Lower leg skin (tissue), 4 donors: ENCODE measurements around the gene KCTD8. TPM values are rescaled to one million over a fixed set of nuclear protein-coding genes. Genes with fewer than 3 reads are reported as not detected.

Source experiments
- DNase-seq, 2 donors: peaks; one replicate each; pipeline ENCODE4 v3.0.0-alpha.2; 2019; ENCODE audit warnings: low spot score in 2 of 2
- H3K4me3 ChIP-seq: fragments of 200-600 bp; sonication (generic); 2 replicates; pipeline ENCODE4 v1.5.1; 2017; ENCODE audit warnings: mild to moderate bottlenecking, low read depth; ENCODE audit not compliant: poor library complexity, severe bottlenecking
- POLR2A ChIP-seq, 2 donors: fragments of 450-650 bp; IDR thresholded peaks; one replicate each; pipeline ENCODE4 v1.6.1; 2016 to 2017; ENCODE audit warnings: antibody characterized with exemption in 2 of 2, mild to moderate bottlenecking in 1 of 2, moderate library complexity in 1 of 2
- WGBS, 2 donors: methylation state at CpG; one replicate each; pipeline ENCODE4 v1.1.5; 2018; 5-methylcytosine and 5-hydroxymethylcytosine counted together
- intact Hi-C: fragments of 100-400 bp; cut with DNase I; formaldehyde crosslinking; loops from one replicate; pipeline ENCODE4 v1.15.0; 2023; ENCODE audit warnings: low total_unique reads
- total RNA-seq, 4 donors: library from RNA; depleted of rRNA; stranded (reverse); fragments of >200 nt; gene quantifications; one replicate each; pipeline ENCODE4 v1.1.0, GENCODE V29; 2016
- TF ChIP-seq, protein P1 (sequence below), 3 donors: fragments of 450-650 bp; IDR thresholded peaks; one replicate each; pipeline ENCODE4 v1.5.1; 2016; ENCODE audit warnings: antibody characterized with exemption in 3 of 3, mild to moderate bottlenecking in 3 of 3, moderate library complexity in 2 of 3

KCTD8 gene
- total RNA-seq, 4 donors from 2014 or later, result 0.26 to 2.9 (median 0.36) TPM

DNA sequence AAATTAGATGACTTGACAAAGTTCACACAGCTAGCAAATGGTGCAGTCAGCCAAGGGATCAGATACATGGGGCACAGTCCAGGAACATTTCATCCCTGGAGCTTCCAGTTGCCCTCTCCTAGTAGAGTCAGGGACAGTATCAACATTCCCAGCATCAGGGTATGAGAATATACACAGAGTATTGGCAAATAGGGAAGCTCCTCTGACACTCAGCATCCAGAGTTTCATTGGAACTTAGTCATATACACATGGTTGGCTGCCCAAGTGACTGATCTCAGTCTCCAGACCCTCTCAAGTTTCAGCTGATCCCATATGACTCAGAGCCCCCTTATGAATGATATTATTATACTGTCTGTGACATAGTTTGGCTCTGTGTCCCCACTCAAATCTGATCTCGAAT lies 13.7 kb upstream of the KCTD8 start:
- WGBS, 2 donors, result 65% methylated on average over 1 of the region's 1 CpG
- intact Hi-C loops, result no loop called here
- TF ChIP-seq, protein P1, sequence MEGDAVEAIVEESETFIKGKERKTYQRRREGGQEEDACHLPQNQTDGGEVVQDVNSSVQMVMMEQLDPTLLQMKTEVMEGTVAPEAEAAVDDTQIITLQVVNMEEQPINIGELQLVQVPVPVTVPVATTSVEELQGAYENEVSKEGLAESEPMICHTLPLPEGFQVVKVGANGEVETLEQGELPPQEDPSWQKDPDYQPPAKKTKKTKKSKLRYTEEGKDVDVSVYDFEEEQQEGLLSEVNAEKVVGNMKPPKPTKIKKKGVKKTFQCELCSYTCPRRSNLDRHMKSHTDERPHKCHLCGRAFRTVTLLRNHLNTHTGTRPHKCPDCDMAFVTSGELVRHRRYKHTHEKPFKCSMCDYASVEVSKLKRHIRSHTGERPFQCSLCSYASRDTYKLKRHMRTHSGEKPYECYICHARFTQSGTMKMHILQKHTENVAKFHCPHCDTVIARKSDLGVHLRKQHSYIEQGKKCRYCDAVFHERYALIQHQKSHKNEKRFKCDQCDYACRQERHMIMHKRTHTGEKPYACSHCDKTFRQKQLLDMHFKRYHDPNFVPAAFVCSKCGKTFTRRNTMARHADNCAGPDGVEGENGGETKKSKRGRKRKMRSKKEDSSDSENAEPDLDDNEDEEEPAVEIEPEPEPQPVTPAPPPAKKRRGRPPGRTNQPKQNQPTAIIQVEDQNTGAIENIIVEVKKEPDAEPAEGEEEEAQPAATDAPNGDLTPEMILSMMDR (IDR thresholded peaks at IDR 0.05), result no peak
- TF ChIP-seq POLR2A (IDR thresholded peaks at IDR 0.05), result no peak
- no peak overlapping the region for H3K4me3 ChIP-seq
- DNase-seq, result no peak

- intact Hi-C loops, result no loop called here
- peak in 1 of 2 donors; percentile 83 for DNase-seq
- TF ChIP-seq POLR2A (IDR thresholded peaks at IDR 0.05), result no peak
- TF ChIP-seq, protein P1 (IDR thresholded peaks at IDR 0.05), result no peak
- WGBS, 2 donors, result 1 to 3% methylated on average over 12 to 48 of the region's 110 CpGs
- peak overlapping the region; percentile 39 for H3K4me3 ChIP-seq
Observed at GRCh38 chr4:44447563-44448504, 775 bp downstream of the KCTD8 start.

DNA sequence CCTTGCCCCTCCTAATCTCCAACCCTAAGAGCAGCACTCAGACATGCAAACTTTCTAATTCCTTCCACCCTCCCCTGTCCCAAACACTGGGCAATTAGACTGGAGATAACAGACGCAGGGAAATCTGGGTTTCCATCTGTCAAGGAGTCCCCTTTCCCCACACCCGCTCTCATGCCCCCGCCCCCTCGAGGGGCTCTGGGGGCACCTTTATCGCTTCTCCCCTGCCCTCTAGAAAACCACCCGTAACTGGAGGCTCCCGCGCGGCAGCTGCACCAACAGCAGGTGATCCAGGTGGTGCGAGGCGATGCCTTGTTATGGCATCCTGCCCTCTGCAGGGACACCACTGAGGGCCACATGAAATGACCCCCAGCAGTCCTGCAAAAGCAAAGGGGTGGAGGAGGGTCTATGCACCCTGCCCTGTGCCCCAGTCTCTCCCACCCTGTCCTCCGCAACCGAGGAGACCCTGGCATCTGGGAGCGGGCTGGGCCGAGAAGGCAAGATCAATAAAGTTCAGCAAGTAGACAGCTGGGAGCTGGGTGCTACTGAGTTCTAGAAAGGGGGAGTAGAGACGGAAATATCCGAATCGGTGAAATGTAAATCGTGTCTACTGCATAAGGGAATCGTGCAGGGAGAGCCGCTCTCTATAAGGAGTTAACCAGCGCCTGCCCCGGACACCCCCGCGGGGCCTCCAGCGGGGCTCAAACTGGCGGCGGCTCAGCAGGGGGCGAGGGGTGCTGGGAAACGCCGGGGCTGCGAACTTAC lies 1.6 kb downstream of the KCTD8 start:
- no peak for DNase-seq
- WGBS, 2 donors, result 2 to 3% methylated on average over 30 to 32 of the region's 32 CpGs
- TF ChIP-seq POLR2A (IDR thresholded peaks at IDR 0.05), result no peak
- TF ChIP-seq, protein P1 (IDR thresholded peaks at IDR 0.05), result no peak
- H3K4me3 ChIP-seq, result no peak overlapping the region
- intact Hi-C loops, result no loop called here

DNA sequence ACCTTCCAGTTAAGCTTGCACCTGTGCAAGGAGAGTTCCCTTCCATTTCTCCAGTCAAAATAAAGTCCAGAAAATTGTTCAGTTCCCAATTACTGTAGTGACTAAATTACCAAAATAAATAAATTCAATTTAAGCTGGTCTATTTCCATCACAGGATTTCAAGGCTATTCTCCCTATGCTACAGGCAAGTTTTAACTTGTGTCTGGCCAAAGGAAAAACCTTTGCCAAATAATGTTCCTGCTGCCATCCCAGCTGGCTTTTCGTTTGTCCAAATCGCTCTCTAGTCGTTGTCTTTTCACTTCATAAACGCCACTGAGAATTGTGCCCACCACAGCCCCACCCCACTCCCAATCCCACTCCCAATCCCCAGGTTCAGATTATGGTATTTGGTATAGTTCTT lies 2.4 kb downstream of the KCTD8 start:
- no peak for TF ChIP-seq POLR2A (IDR thresholded peaks at IDR 0.05)
- TF ChIP-seq, protein P1 (IDR thresholded peaks at IDR 0.05), result no peak
- DNase-seq, result no peak
- intact Hi-C loops, result no loop called here
- 7 to 9% methylated on average over 4 of the region's 4 CpGs for WGBS, 2 donors
- H3K4me3 ChIP-seq, result no peak overlapping the region

DNA sequence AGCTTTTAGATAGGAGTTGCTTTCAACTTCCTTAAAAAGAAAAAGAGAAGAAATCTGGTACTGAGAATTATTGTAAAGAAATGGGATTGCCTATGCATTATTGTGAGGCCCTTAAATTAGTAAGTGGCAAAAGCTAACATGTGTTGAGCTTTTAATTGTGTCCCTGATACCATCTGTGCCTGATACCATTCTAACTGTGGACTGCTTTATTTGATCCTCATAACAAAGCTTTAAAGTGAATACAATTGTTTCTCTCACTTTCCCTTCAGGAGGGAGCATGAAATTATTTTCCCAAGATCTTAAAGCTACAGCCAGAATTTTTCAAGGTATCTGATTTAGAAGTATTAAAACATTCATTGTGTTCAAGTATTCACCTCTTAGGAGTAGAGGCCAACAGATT lies 9.9 kb downstream of the KCTD8 start:
- DNase-seq, result no peak
- TF ChIP-seq POLR2A (IDR thresholded peaks at IDR 0.05), result no peak
- intact Hi-C loops, result no loop called here
- H3K4me3 ChIP-seq, result no peak overlapping the region

- no peak for TF ChIP-seq POLR2A (IDR thresholded peaks at IDR 0.05)
- TF ChIP-seq, protein P1 (IDR thresholded peaks at IDR 0.05), result no peak
- DNase-seq, result no peak
- no peak overlapping the region for H3K4me3 ChIP-seq
- intact Hi-C loops, result no loop called here
- WGBS, 2 donors, result 73 to 75% methylated on average over 2 of the region's 2 CpGs
Observed at GRCh38 chr4:44434247-44434646, 14.4 kb downstream of the KCTD8 start.
